Activated naive CD4-positive, alpha-beta T cell treated with anti-CD3 and anti-CD28 coated beads, Interleukin-2, amount 50 U/mL, for 16 hours (primary cell): ENCODE data around the gene SIN3A.
A peak's percentile ranks its signal among the peaks of the same experiment; 100 is the strongest.

Experiments
- DNase-seq: peaks from one replicate; pipeline ENCODE4 v3.0.0-alpha.2; 2020

Gene SIN3A

DNA sequence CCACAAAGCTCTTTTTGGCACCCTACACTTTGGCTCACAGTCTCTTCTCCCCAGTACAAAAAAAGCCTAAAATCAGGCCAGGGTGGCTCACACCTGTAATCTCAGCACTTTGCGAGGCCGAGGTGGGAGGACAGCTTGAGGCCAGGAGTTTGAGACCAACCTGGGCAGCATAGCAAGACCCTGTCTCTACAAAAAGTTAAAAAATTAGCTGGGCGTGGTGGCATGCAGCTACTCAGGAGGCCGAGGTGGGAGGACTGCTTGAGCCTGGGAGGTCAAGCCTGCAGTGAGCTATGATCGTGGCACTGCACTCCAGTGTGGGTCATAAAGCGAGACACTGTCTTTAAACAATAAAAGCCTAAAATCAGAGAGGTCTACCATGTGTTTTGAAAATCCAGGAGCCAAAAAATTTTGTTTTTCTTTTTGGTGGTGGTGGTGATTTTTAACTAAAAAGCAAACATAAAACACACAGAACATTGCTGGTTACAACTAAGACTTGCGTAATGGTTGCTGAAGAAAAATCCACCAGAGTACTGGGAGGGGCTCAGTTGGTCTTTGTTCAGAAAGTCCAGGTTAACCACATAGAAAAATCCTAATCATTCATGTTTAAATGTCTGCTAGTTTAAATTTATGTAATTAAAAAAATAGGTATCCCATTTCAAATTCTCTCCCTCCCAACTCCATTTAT lies 81.5 kb downstream of the SIN3A start:
- no peak for DNase-seq

DNA sequence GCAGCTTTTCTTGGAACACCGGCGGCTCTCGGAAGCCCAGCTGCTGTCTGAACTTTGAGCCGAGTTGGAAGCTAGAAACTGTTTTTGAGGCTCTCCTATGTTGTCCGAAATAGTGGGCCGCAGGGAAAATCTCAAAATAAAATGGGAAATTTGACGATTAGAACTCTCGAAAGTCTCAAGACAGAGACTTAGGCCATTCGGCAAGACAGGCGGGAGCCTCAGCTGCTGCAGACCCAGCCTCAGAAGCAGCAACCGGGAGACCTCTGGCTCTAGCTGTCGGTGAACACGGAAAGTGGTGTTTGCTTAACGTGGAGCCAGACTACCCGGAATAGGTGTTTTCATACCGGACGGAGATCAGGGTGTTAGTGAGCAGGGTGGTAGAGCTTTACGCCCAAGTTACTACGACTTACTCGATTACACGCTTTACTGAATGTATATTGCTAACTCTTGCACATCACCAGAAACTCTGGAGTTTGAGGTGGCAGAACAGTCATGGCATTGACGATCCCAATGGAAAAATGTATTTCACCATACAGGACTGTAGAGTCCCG lies 82.7 kb downstream of the SIN3A start:
- DNase-seq = no peak

DNA sequence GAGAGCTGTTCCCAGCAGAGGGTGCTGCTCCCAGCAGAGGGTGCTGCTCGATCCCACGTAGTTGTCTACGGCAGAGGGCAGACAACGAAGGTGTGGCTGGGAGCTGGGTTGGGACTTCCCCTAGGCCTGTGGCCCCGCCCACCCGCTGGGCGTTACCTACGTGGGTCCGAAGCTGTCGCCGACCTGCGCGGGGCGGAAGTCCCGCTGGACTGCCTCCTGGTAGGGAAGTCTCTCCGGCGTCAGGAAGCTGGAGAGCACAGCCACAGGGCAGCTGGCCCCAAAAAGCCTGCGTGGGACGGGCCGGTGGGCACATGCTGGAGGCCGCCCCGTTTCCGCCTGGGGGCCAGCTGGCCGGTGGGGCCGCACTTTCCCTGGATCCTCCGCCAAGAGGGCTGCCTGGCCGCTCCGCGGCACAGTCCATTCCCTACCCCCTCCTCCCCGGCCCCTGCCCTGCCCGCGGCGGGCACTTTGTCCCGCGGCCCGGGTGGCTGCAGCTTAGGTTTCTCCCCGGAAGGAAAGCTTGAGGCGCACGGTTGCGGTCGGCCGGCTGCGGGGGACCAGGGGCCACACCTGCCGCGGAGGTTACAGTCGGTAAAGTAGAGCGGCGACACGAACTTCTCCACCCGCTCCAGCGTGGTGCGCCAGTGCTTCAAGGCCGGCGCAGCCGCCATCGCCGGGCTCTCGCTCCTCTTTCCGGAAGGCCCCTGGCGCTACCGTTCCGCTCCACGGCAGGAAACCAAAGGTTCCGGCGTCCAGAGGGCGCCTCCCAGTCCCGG lies 83.4 kb downstream of the SIN3A start, which contains the start of gene MAN2C1:
TSS of gene MAN2C1 (minus strand) at position 695 of the 776 bp plus-strand sequence. CDS start at position 671, 24 bp downstream.
- DNase-seq = peak; percentile 93

DNA sequence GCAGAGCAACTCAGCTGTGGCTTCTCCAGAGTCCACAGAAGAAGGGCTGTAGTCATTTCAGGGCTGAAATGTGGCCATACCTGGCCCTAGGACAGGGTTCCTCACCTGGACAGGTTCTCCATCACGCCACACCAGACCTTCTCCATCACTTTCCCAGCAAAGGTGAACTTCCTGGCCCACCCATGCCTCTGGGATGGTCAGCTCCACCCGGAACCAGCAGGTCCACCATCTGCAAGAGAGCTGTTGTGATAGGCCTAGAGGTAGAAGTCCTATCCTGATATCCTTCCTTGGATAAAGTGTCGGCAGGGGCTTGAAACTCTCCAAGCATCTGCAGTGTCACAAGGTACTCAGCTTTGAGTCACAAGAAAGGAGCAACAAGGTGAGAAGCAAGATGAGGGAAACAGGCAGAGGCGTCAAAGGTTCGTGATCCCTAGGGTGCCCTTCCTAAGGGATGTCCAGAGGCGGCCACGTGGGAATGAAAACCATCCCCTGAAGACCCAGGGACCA lies 84.0 kb downstream of the SIN3A start:
- no peak for DNase-seq

DNA sequence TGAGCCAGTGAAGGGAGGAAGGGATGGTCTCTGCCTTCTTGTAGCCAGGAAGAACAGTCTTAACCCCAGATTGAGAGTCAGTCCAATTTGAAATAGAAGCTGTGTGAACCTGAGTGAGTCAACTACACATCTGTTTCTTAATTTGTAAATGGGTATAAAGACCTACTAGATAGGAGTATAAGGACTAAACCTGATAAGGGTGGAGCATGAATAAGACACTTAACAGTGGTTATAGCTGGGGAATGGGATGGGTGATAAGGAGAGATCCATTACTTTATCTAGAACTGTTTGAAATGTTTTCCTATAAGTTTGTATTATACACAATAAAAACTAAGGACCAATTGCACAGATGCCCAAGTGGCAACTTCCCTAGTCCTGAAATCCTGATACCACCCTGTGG lies 84.5 kb downstream of the SIN3A start:
- no peak for DNase-seq

DNA sequence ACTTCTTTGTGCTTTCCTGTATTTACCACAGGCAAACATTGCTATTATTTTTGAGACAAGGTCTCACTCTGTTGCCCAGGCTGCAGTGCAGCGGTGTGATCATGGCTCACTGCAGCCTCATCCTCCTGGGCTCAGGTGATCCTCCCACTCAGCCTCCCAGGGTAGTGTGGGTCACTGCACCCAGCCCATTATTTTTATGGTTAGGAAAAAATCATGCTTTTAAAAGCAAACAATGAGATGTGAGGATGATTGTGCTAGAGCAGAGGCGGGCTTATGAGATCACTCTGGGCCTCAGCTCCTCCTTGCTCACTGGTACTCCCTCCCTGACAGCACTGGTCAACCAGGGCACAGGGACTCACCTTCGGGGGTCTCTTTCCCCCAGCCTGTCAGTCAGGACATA lies 85.3 kb downstream of the SIN3A start:
- DNase-seq = no peak

DNA sequence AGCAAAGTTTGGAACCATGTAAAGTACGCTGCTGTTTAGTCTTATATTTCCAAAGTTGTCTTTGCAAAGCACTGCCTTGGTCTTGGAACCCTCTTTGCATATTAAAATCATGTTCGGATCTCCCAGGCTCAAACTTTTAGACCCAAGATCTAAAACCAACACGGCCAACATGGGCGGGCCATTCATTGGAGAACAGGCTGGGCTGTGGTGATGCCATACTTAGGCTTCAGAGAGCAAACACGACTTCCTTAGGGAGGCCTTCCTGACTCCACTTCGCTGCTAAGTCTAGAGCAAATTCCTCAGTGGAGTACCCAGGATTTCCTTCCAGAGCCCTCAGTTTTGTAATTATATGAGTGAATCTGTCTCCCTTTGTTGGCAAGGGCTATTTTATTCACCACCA lies 86.6 kb downstream of the SIN3A start:
- DNase-seq = no peak

DNA sequence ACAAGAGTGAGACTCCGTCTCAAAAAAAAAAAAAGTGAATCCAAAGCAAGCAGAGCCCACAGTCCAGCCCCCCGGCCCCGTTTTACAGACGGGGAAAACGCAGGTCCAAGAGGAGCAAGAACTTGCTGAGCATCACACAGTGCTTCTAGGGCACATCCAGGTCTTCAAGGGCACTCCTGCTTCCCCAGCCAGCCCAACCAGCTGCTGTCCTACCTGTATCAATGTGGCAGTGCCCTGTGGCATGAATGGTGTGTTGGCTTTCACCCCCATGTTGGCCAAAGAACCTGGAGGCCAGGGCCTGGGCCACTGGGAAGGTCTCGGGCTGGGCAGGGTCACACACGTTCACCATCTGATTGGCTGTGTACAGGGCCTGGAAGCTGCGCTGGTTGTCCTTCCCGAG lies 87.7 kb downstream of the SIN3A start:
- DNase-seq = no peak

DNA sequence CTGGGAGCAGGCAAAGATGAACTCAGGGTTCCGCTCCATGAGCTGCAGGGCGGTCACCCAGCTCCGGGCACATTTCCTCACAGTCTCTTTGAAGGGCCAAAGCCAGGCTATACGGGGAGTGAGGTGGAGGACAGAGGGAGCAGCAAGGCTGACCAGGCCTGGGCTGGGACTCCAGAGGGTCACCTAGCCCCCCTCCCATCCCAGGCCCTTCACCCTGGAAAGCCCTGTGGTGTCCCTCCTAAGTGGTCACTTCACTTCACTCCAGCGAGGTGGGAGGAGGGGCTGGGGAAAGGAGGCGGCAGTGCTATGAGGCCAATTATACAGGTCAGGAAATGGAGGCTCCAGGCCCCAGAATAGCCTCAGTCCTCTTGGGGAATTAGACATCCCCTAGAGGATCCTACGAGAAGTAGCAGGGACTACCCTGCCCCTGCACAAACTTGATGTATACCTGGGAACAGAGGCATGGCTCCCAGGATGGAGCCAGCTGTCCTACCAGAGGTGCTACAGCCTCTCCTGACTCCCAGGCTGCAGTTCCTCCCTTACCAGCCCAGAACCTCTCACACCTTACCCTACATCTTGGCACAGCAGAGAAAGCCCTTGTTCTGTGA lies 88.7 kb downstream of the SIN3A start:
- DNase-seq = no peak

DNA sequence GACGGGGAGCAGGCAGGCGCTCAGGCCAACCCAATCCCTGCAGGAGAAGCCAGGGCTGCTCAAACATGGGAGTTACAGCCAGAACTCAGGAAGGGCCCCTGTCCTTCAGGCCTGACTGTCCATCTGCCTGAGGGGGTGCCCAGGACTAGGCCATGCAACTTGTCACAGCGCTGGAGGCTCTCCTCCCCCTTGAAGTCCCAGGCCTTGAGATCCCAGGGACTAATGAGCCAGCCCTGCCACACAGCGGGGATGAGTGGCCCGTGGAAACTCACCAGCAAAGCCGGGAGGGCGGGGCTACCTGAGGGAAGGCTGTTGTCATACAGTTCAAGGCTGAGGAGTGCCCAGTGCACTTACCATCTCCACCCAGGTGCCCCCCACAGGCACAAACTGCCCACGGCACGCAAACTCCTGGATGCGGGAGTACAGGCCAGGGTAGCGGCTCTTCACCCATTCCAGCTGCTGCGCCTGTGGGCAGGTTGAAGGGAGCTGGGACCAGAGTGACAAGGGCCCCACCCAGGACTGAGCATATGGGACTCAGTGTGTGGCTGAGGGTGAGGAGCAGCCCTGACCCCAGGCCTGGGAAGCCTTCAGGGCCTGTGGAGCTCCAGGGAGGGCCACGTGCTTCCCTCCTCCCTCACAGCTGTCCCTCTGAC lies 89.4 kb downstream of the SIN3A start:
- DNase-seq = no peak

DNA sequence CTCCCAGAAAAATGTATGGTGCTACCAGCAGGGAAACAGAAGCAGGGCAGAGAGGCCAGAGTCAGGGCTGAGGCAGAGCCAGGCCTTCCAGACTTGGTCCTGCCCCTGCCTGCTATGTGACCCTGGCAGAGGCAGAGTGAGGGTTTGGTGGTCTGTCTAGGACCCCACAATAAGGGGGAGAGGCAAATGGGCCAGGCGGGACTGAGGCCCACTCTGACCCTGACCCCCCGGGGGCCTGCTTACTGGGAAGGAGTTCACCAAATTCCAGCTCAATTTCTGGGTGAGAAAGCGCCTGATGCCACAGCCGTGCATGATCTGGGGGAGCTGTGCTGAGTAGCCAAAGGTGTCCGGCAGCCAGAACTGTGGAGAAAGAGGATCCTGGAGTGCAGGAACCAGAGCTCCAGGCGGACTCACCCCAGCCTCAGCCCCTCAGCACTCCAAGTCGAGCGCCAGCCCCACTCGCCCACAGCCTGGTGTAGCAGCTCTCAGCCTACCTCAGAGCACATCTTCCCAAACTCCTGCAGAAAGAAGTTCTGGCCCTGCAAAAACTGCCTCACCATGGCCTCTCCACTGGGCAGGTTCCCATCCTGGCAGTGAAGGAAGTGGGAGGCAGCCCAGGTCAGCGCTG lies 90.0 kb downstream of the SIN3A start:
- no peak for DNase-seq

DNA sequence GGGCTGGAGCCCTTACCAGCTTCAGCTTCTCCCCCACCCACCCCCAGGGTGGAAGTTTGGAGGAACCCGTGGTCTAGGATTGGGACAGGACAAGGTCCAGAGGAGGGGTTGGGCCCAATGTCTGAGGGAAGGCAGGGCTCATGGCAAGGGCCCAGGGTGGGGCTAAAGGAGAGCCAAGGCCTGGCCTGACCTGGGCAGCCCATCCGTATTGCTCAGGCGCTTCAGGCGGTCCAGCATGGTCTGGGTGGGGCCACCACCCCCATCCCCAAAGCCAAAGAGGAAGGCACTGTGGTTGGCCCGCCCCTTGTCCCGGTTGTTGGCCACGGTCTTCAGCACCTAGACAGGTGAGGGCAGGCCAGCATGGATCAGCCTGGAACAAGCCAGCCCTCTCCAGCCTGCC lies 90.6 kb downstream of the SIN3A start:
- no peak for DNase-seq

DNA sequence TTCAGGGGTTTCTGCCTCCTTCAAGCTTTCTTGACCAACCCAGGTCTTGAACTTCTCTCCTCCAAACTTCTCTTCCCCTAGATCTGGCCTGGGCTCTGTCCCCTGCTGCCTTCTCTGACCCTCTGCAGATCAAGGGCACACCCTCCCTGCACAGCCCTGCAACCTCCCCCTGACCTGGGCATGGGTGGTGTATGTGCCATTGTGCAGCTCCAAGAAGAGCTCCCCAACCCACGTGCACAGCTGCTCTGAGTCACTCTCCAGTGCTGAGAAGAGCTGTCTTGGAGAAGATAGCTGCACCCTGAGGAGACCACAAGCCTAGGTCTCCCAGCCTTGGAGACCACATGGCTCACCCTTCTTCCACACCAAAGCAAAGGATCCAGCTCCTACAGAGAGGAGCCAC lies 91.1 kb downstream of the SIN3A start:
- DNase-seq = no peak

DNA sequence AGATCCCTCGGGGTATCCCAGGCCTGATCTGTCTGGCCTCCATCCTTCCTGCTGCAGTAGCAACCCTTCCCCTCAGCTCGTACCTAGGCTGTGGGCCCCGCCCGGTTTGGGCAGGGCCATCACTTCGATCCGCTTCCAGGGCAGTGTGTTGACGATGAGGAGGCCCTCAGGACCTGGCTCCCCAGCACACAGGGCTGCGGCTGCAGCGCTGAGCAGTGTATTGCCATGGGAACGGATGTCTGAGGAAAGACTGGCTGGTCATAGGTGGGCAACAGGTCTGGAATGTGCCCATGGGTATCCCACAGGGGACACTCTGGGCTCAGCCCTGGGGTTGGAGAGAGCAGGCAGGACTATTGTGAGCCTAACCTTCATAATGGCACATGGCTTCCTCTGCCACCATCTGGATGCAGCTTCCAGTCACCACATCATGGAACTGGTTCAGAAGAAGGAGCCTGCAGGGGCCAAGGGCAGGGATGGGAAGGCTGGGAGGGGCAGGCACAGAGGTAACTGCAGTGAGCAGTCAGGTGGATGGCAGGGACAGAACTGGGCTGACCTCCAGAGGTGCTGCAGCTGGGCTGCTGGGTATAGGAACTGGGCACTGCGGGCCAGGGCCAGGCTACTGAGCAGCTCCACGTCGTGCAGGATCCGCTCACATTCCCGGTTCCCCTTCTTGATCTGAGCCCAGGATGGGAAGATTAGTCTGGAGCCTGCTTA lies 91.8 kb downstream of the SIN3A start:
- DNase-seq = no peak

DNA sequence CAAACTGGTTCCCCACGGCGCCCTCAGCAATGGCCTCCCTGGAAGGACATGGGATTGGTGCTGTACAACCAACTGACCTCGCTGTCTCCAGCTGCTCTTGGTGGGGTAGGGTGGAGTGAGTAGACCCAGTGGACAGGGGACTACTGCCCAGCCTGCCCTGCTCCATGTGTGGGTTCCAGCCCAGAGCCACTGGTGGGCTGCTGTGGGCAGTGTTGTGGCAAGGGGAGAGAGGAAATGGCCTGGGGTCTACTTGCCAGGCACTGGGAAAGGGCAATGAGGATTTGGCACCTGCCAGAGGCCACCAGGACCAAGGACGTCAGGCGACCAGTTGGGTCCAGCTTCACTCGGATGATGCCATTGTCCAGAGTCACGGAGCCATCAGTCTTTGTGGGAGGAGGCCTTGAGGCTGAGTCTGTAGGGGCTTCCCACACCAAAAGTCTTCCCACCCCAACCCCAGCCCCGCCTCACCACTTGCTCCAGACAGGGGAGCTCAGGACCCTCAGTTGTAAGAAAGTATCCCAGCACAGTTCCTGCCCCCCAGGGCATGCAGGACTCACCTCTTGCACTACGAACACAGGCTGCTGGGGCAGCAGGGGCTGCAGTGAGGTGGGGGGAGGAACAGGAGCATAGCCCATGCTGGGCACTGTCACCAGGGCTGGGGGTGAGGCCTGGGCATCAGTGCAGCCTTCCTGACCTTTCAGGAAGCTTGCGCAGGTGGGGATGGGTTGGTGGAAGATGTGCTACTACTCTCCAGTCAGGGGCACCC lies 92.5 kb downstream of the SIN3A start:
- DNase-seq = no peak

DNA sequence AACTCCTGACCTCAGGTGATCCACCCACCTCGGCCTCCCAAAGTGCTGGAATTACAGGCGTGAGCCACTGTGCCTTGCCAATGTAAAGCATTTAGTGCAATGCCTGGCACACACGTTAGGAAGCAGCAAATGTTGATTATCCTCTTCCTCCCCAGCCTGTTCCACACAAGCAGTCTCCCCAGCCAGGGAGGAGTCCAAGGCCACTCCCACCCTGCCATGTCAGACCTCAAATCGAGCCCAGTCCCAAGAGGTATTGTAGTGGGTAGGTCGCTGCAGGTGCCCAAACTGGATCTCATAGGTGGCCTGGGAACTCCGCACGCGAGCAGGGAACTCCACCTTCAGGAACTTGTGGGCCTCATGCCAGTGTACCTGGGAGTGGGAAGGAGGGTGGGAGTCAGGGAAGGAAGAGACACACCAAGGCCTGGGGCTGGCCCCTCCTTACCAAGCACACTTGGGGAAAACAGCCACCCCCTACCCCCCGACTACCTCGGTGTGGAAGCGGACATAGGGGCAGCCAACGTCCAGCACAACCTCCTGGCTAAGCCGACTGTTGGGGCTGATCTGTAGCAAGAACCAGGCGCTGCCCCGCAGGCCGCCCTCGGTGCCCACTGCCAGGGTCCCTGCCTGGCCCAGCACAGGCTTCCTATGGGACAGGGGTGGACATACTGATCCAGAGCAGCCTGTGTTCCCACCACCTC lies 93.4 kb downstream of the SIN3A start:
- DNase-seq = no peak

DNA sequence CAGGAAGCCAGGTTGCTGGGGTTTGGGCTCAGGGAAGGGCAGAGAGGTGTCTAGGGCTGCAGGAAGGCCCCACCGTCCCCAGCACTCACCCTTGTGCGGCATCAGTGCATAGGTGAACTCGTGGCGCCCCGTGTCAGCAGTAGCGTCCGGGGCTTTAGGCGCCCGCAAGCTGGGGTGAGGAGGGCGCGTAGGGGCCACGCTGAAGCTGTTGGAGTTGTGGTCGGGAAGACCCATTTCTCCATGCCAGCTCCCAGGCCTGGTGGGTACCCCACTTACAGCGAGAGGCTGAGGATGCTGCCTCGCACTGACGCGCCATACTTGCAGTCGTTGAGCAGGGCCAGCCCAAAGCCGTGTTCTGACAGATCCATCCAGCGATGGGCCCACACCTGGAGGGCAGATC lies 95.0 kb downstream of the SIN3A start:
- DNase-seq = no peak

DNA sequence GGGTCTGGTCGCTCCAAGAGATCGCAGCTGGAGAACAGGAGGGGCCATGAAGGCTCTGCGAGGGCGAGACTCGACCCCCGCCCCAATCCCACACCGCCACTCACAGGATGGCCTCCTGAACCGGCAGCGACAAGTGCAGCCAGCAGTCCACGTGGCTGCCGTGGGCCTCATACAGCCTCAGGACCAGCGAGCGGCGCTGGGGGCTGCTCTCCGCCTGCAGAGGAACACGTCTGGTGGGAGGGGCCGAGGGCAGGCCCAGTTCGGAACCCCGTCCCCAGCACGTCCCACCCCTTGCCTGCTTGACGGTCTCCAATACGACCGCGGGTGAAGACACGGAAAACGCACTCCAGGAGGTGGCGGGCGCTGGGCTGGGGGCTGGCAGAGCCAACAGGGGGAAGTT lies 95.5 kb downstream of the SIN3A start:
- no peak for DNase-seq

DNA sequence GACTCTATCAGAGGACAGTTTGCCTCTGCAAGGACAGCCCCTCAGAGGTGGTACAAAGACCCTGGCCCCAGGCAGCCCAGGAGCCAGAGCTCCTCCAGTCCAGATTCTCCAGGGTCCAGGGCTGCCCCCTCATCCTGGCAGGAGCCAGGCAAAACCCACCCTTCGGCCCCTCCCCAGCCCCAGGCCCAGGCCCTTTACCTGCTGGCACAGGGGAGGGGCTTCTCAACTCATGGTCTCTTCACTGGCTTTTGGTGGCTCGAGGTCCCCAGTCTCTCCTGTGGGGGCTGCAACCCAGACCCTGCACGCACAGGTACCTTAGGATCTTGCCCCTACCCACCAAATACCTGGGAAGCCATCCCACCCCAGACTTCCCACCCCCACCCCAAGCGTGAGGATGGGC lies 96.1 kb downstream of the SIN3A start:
- DNase-seq = no peak

DNA sequence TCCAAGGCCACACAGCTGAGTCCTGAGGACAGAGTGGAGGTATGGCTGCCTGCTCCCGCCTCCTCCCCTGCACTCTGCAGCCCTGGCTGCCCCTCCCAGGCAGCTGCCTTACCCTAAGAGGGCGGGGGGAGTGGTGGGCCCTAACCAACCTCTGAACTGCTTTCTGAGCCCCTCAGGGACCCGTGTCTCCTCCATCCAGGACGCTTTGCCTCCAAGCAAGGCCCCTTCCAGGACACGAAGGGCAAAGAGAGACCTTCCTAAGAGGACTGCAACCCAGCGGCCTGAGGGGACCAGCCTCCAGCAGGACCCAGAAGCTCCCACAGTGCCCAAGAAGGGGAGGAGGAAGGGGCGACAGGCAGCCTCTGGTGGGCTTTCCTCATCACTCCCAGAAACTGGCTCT lies 97.0 kb downstream of the SIN3A start:
- DNase-seq = no peak

DNA sequence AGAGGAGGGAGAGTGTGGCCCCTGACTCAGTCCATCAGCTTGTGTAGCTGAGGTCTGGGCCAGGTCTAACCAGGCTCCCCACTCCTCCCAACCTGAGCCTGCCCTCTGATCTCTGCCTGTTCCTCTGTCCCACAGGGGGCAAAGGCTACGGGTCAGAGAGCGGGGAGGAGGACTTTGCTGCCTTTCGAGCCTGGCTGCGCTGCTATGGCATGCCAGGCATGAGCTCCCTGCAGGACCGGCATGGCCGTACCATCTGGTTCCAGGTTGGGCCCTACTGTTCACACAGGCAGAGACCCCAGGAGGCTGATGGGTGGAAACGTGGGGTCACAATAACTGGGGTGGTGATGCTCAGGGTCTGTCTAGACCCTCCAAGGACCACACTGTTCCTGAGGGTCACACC lies 97.9 kb downstream of the SIN3A start:
- no peak for DNase-seq
